IMR-90 (cell line): ENCODE results near the gene GGACT.

ENCODE experiments used
- CEBPB ChIP-seq: IDR thresholded peaks from 2 replicates; pipeline ENCODE4 v1.6.1; 2012; ENCODE audit warnings: low read depth, low read length, improper control_type of control experiment
- POLR2A ChIP-seq: IDR thresholded peaks from 2 replicates; pipeline ENCODE4 v1.6.1; 2012; ENCODE audit warnings: mild to moderate bottlenecking, low read depth, low read length
- RFX5 ChIP-seq: IDR thresholded peaks from 2 replicates; pipeline ENCODE4 v1.8.0; 2012; ENCODE audit warnings: low read depth, mild to moderate bottlenecking, low read length, moderate library complexity
- TF ChIP-seq, protein P1 (sequence below): conservative IDR thresholded peaks from 2 replicates; pipeline ENCODE4 v1.5.1; 2012; ENCODE audit warnings: mild to moderate bottlenecking, low read depth, low read length, improper control_type of control experiment
- TF ChIP-seq, protein P2 (sequence below): fragments of 150-350 bp; IDR thresholded peaks from 2 replicates; pipeline ENCODE4 v1.6.1; 2016; ENCODE audit warnings: low read depth, mild to moderate bottlenecking, low read length, moderate library complexity, borderline replicate concordance

GRCh38 chr13:100634696-100635095 is 46.1 kb upstream of the GGACT start:
- no peak for TF ChIP-seq POLR2A
- TF ChIP-seq CEBPB = no peak
- TF ChIP-seq, protein P1, sequence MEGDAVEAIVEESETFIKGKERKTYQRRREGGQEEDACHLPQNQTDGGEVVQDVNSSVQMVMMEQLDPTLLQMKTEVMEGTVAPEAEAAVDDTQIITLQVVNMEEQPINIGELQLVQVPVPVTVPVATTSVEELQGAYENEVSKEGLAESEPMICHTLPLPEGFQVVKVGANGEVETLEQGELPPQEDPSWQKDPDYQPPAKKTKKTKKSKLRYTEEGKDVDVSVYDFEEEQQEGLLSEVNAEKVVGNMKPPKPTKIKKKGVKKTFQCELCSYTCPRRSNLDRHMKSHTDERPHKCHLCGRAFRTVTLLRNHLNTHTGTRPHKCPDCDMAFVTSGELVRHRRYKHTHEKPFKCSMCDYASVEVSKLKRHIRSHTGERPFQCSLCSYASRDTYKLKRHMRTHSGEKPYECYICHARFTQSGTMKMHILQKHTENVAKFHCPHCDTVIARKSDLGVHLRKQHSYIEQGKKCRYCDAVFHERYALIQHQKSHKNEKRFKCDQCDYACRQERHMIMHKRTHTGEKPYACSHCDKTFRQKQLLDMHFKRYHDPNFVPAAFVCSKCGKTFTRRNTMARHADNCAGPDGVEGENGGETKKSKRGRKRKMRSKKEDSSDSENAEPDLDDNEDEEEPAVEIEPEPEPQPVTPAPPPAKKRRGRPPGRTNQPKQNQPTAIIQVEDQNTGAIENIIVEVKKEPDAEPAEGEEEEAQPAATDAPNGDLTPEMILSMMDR = no peak
- TF ChIP-seq, protein P2, sequence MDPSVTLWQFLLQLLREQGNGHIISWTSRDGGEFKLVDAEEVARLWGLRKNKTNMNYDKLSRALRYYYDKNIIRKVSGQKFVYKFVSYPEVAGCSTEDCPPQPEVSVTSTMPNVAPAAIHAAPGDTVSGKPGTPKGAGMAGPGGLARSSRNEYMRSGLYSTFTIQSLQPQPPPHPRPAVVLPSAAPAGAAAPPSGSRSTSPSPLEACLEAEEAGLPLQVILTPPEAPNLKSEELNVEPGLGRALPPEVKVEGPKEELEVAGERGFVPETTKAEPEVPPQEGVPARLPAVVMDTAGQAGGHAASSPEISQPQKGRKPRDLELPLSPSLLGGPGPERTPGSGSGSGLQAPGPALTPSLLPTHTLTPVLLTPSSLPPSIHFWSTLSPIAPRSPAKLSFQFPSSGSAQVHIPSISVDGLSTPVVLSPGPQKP = no peak
- TF ChIP-seq RFX5 = no peak
